HG03378 (cell line): Measurements from ENCODE around the gene ATP9B.

Source experiments
- ATAC-seq: cut with Tn5 transposase; IDR thresholded peaks from one replicate; pipeline ENCODE4 v1.9.1; 2021; ENCODE audit warnings: mild to moderate bottlenecking, moderate library complexity; ENCODE audit not compliant: unreplicated experiment

Gene ATP9B

DNA sequence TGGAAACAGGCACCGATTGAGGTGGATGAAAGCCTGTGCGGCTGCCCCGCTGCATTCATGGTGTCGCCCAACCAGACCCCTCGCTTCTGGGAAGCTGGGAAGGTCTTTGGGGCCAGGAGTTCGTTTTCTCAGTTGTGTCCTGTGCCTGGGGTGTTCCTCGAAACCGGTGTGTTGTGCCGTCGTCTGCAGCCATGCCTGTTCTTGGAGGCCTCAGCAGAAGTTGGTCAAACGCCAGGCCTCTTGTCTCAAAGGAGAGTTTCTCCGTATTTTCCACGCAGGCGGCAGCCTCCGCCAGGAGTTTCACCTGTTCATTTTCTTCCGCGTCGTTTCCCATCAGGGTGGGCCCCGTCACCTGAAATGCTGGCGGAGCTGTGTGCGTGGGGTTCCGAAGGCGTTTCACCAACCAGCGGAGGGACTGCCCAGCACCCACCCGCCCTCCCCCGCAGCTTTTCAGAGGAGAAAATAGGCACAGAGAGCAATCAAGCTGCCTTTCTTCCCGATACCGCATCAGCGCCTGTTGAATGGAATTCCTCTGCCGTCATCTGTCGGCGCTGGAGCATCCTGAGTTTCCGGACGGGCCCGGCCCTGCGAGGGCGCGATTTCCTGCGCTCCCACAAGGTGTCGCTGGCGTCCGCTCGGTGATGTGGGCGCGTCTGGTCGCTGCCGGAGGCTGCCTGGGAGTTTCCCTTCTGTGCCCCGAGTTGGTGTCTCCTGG lies 309.5 kb downstream of the ATP9B start:
- ATAC-seq: peak; percentile 50

- peak; percentile 4 for ATAC-seq
These were observed 310.2 kb downstream of the ATP9B start for GRCh38 chr18:79379251-79379905.

DNA sequence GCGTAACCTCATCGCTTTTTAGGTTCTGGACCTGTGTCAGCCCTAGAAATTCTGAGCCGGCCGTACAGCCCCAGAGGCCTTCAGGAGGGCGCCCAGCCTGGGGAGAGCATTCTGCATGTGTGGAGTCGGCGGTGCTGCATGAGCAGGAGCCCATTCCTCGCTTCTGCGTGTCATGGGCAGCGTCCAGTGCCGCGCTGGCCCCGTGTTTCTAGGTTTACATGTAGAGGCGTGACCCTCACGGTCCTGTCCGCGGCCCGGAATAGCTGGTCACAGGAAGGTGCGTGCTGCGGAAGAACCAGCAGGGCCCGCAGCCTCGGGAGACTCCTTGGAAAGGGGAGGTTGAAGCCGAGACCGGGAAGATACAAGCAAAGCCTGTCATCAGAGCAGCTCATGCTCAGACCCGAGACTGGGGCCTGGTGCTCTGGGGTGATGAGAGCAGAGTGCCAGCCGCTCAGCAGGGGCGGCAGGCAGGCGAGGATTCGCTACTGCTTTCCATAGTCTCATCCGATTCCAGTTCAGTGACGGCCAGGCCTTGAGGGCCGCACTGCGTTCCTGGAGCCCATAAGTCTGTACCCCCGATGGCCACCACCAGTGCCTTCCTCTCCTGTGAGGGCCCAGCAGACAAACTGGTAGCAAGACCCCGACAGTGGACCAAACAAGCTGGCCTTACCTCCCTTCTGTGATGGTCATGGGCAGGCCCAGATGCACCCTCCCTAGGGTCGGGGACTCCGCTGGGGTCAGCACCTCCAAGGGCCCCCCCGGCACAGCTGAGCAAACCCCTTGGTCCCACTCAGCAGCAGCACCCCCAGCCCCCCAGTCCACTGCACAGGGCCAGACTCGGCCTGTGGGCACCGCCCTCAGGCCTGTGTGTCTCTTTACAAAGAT lies 311.0 kb downstream of the ATP9B start:
- ATAC-seq: no peak

DNA sequence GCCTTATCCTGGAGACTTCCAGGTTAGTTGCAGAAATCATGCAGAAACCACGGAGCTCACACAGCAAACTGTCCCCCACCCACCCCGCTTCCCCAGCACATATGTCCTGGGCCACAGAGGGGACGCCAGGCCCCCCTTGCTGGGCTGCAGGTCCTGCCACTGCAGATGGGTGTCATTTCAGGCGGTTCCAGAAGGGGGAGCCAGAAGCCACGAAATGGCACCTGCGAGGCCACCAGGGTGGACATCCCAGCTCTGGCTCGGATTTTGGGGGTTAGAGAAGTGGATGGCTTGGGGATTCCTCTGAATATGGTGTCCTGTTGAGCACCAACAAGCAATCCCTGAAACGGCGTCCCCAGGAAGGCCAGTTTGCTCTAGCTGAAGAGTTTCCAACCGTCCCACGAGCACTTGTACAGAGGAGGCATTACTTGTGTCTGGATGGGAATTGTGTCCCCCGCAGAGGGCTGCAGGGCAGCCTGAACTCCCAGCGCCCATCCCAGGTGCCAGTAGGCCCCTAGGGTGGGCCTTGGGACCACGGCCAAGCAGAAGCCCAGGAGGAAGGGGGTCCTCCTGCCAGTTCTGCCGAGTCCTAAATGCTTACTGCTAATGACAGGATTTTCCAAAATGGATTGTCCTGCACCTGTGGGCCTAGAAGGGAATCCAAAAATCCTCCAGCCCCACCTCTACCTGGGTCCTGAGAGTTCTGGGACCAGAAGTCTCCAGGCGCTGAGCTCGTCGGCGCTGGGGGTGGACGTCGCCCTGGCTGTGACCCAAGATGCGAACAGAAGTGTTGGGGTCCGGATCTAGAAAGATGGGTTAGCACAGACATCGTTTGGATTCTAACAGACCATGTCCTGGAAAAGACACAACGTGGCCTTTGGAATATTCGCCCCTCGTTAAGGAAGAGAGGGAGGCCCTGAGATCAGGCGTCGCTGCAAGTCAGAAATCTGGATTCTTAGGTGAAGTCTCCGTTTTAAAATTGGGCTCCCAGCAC lies 311.9 kb downstream of the ATP9B start:
- ATAC-seq: no peak

- ATAC-seq: no peak
These were observed 312.7 kb downstream of the ATP9B start for GRCh38 chr18:79381811-79382311.

DNA sequence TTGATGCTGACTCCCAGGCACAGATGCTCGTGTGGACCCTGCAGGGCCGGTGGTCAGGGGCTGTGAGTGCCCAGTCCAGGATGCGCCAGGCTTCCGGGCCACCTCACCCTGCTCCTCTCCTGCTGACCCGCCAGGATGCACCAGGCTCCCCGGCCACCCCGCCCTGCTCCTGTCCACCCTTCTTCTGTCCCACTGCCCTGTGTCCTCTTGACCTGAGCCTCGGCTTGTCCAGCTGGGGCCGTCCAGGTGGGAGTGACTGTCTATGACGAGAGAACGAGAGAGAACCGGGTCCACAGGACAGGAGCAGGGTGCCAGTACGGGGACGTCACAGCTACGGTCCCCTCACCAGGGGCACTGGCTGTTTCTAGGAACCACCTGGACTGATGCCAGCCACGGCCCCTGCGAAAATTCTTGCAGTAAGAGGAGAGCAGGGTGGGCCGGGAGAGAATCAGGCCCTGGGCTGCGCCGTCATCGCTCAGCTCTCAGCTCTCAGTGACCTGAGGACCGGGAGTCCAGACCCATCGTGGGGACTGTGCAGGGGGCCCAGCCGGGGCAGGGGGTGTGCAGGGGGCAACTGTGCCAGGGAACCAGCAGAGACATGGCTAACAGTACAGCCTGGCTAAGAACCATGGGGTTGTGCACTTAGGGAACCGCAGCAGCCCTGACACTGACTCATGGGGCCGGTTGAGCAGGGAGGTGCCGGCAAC lies 313.6 kb downstream of the ATP9B start:
- ATAC-seq: no peak

DNA sequence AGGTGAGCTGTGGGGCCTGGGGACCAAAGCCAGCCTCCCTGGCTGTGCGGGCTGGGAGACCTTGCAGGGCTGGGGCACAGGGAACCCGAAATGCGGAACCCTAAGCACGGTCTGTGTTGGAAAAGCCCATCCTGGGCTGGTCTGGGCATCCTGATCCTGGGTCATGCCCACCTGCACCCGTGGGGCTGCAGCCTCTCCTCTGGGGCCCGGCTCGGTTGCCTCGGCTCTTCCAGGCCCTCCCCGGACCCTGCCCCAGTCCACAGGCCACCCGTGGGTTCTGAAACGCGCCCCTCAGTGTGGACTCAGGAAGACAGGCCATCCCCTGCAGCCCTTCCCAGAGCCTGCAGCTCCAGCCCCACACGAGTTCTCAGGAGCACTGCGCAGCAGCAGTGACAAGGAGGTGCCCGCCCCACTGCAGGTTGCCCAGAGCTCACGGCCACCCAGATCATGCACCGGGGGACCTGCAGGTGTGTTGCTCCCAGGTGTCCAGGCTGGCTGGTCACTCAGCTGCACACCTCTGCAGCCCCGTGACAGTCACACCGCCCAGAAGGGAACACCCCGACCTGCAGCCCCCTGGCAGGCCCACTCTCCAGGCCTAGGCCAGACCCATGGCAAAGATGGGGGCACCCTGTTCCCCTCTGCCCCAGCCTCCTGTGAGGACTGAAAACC lies 314.3 kb downstream of the ATP9B start:
- no peak for ATAC-seq

GRCh38 chr18:79384151-79384807 lies 315.1 kb downstream of the ATP9B start:
- ATAC-seq: no peak

GRCh38 chr18:79384834-79385233 lies 315.6 kb downstream of the ATP9B start:
- ATAC-seq: no peak

- ATAC-seq: no peak
These were observed 316.1 kb downstream of the ATP9B start for GRCh38 chr18:79385326-79385707.

DNA sequence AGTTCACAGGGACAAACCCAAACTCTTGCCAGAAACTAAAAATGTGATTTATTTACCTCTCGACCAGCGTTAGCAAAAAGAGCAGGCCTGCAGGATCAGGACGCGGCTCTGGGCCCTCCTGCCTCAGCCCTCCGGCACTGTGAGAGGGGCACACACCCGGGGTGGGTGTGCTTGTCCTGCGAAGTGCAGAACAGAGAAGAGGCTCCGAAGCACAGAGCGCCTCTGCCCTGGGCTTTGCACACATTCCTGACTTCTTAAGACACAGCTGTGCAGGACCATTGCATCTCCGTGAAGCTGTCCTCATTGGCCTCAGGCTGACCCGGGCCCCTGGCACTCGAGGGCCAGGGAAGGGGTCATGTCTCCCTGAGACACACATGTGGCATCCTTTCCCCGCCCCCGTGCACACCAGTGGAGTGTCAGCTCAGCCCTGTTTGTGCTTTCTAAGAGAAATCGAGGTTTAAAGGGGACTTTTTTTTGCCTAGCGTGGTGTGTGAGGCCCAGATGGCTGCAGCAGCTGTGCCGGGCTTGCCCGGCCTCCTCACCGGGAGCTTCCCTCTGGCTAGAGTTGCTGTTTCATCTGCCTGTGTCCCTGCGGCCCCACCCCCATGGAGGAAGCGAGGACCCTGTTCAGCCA lies 316.6 kb downstream of the ATP9B start:
- ATAC-seq: no peak

GRCh38 chr18:79386547-79386946 lies 317.4 kb downstream of the ATP9B start:
- ATAC-seq: no peak

GRCh38 chr18:79387214-79387613 lies 318.0 kb downstream of the ATP9B start:
- ATAC-seq: no peak

GRCh38 chr18:79387615-79388014 lies 318.4 kb downstream of the ATP9B start:
- no peak for ATAC-seq

DNA sequence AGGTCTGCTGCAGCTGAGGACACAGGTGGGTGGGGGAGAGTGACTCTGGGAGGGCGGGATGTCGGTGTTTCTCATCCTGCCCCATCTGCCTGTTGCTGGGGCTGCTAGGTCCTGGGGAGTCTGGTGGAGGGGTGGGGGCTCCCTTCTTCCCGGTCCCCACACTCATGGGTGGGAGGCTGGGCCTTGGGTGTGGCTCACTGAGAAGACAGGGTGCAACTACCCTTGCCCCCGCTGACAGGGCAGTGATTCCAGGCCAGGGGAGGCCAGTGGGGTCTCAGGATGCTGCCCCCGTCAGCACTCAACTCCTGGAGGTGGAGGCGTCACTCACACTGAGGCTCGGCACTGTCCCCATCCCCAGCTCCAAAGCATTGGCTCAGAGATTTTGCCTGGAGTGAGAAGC lies 318.8 kb downstream of the ATP9B start:
- ATAC-seq: no peak

- no peak for ATAC-seq
These were observed 320.5 kb downstream of the ATP9B start for GRCh38 chr18:79389689-79390088.

DNA sequence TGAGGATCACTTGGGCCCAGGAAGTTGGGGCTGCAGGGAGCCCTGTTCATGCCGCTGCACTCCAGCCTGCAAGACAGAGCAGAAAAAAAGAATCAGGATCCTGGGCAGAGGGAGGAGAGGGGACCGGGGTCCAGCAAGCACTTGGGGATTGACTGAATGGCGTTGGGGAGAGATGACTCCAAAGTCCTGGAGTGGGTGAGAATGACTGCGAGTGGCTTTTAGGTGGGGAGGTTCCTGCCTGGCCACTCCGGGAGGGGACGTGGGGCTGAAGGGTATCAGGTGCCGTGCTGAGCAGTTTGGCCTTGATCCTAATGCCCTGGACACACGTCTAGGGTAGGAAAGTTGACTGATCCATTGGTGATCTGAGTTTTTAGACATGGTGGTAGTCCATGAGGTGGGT lies 323.0 kb downstream of the ATP9B start:
- ATAC-seq: no peak

- no peak for ATAC-seq
These were observed 324.0 kb downstream of the ATP9B start for GRCh38 chr18:79393181-79393634.
